ENCODE data around the gene OR2M4. TPM values are rescaled to one million over a fixed set of nuclear protein-coding genes. Genes with fewer than 3 reads are reported as not detected.

OR2M4 gene, protein sequence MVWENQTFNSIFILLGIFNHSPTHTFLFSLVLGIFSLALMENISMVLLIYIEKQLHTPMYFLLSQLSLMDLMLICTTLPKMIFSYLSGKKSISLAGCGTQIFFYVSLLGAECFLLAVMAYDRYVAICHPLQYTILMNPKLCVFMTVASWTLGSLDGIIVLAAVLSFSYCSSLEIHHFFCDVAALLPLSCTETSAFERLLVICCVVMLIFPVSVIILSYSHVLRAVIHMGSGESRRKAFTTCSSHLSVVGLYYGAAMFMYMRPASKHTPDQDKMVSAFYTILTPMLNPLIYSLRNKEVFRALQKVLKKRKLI
- total RNA-seq, result not detected

DNA sequence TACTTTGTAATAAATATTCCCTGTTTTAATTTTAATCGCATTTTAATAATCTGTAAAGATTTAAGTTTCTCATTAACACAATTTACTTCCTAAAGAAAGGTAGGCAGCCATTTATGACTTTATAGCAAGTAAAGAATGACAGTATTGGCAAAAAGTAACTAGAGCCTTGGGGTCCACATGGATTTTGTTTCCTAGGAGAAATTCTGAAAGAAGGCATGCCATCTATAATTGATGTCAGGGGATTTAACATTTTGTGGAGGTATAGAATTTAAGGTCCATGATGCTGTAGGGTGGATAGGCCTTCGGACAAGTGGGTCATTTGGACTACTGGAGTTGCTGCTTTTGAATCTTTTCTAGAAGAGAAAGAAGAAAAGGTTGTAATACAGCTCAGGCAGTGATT, at the start of gene OR2M4:
TSS of gene OR2M4 (plus strand) at position 301 of the 400 bp plus-strand sequence. CDS start 7,512 bp downstream, outside the sequence.
- Histone ChIP-seq H3K27me3 (ENCODE audit: control insufficient read depth in 3 of 3, insufficient read depth in 3 of 3, low read length in 3 of 3) (no peaks in the 10 kb centered on the region), H3K36me3 (ENCODE audit: control insufficient read depth in 3 of 3, insufficient read depth in 3 of 3, low read length in 3 of 3) (no peaks in the 10 kb centered on the region), H3K4me1 (ENCODE audit: control insufficient read depth in 3 of 3, insufficient read depth in 3 of 3, low read length in 3 of 3) (no peaks in the 10 kb centered on the region), H3K9ac (ENCODE audit: low read depth in 1 of 3, low read length in 3 of 3) (no peak within 1 kb of the TSS), H3K4me3 (ENCODE audit: low read length in 3 of 3) (no peak within 1 kb of the TSS), H3K9me3 (ENCODE audit: control insufficient read depth in 3 of 3, low read length in 3 of 3) (peaks cover 0 to 3% (median 0%) of the 10 kb centered on the region in 3 donors), H3K27ac (ENCODE audit: low read depth, low read length) (no peak within 1 kb of the TSS)

DNA sequence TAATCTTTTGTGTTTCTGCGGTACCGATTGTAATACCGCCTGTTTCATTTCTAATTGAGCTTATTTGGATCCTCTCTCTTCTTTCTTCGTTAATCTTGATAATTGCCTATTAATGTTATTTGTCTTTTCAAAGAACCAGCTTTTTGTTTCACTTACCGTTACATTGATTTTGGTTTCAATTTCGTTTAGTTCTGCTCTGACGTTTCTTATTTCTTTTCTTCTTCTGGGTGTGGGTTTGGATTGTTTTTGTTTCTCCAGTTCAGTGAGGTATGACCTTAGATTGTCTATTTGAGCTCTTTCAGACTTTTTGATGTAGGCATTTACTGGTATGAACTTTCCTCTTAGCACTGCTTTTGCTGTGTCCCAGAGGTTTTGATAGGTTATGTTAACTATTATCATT, 47.2 kb upstream of the OR2M4 start:
- no peak overlapping the region for H3K9ac ChIP-seq (ENCODE audit: low read depth in 1 of 3, low read length in 3 of 3)
- peaks cover 0 to 2% (median 0%) of the 10 kb centered on the region in 3 donors for H3K9me3 ChIP-seq (ENCODE audit: control insufficient read depth in 3 of 3, low read length in 3 of 3)
- H3K27ac ChIP-seq (ENCODE audit: low read depth, low read length), result no peak overlapping the region
- H3K27me3 ChIP-seq (ENCODE audit: control insufficient read depth in 3 of 3, insufficient read depth in 3 of 3, low read length in 3 of 3), result no peaks in the 10 kb centered on the region
- no peaks in the 10 kb centered on the region for H3K36me3 ChIP-seq (ENCODE audit: control insufficient read depth in 3 of 3, insufficient read depth in 3 of 3, low read length in 3 of 3)
- H3K4me1 ChIP-seq (ENCODE audit: control insufficient read depth in 3 of 3, insufficient read depth in 3 of 3, low read length in 3 of 3), result no peaks in the 10 kb centered on the region
- no peak overlapping the region for H3K4me3 ChIP-seq (ENCODE audit: low read length in 3 of 3)

DNA sequence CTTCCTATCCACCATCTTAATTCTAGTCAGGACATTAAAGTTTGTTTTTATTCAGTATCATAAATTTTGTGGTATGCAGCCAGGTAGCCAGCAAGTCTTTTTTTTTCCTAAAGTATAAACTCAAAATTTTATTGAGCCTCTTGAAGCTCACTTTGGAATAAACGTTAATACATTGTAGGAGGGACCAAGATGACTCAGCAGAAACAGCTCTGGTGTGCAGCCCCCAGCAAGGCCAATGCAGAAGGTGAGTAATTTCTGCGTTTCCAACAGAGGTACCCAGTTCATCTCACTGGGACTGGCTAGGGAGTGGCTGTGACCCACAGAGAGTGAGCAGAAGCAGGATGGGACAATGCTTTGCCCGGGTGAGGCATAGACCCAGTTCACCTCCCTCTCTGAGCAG, 43.9 kb upstream of the OR2M4 start:
- no peaks in the 10 kb centered on the region for H3K27me3 ChIP-seq (ENCODE audit: control insufficient read depth in 3 of 3, insufficient read depth in 3 of 3, low read length in 3 of 3)
- no peaks in the 10 kb centered on the region for H3K4me1 ChIP-seq (ENCODE audit: control insufficient read depth in 3 of 3, insufficient read depth in 3 of 3, low read length in 3 of 3)
- H3K27ac ChIP-seq (ENCODE audit: low read depth, low read length), result no peak overlapping the region
- H3K9me3 ChIP-seq (ENCODE audit: control insufficient read depth in 3 of 3, low read length in 3 of 3), result peaks cover 0 to 2% (median 0%) of the 10 kb centered on the region in 3 donors
- no peak overlapping the region for H3K4me3 ChIP-seq (ENCODE audit: low read length in 3 of 3)
- no peak overlapping the region for H3K9ac ChIP-seq (ENCODE audit: low read depth in 1 of 3, low read length in 3 of 3)
- no peaks in the 10 kb centered on the region for H3K36me3 ChIP-seq (ENCODE audit: control insufficient read depth in 3 of 3, insufficient read depth in 3 of 3, low read length in 3 of 3)

DNA sequence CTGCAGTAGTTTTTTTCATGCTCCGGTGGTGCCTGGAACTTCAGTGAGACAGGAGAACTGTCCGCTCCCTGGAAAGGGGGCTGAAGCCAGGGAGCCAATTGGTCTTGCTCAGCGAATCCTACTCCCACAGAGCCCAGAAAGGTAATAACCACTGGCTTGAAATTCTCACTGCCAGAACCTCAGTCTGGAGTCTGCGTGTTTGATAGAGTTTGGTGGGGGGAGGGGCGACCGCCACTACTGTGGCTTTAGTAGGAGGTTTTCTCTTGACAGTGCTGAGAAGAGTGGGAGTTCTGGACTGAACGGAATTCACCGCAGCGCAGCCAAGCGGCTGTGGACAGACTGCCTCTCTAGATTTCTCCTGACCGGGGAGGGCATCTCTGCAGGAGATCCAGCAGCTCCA, 42.2 kb upstream of the OR2M4 start:
- Histone ChIP-seq H3K9ac (ENCODE audit: low read depth in 1 of 3, low read length in 3 of 3) (no peak overlapping the region), H3K9me3 (ENCODE audit: control insufficient read depth in 3 of 3, low read length in 3 of 3) (no peaks in the 10 kb centered on the region), H3K27me3 (ENCODE audit: control insufficient read depth in 3 of 3, insufficient read depth in 3 of 3, low read length in 3 of 3) (no peaks in the 10 kb centered on the region), H3K27ac (ENCODE audit: low read depth, low read length) (no peak overlapping the region), H3K4me1 (ENCODE audit: control insufficient read depth in 3 of 3, insufficient read depth in 3 of 3, low read length in 3 of 3) (no peaks in the 10 kb centered on the region), H3K36me3 (ENCODE audit: control insufficient read depth in 3 of 3, insufficient read depth in 3 of 3, low read length in 3 of 3) (no peaks in the 10 kb centered on the region), H3K4me3 (ENCODE audit: low read length in 3 of 3) (no peak overlapping the region)

DNA sequence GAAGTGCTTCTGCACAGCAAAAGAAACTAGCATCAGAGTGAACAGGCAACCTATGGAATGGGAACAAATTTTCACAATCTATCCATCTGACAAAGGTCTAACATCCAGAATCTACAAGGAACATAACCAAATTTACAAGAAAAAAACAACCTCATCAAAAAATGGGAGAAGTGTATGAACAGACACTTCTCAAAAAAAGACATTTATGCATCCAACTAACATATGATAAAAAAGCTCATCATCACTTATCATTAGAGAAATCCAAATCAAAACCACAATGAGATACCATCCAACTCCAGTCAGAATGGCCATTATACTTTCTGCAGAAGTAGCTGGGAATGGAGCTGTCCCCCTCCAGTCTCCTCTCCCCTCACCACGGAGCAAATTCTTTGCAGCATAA, 37.1 kb upstream of the OR2M4 start:
- Histone ChIP-seq H3K27me3 (ENCODE audit: control insufficient read depth in 3 of 3, insufficient read depth in 3 of 3, low read length in 3 of 3) (no peaks in the 10 kb centered on the region), H3K36me3 (ENCODE audit: control insufficient read depth in 3 of 3, insufficient read depth in 3 of 3, low read length in 3 of 3) (no peaks in the 10 kb centered on the region), H3K4me3 (ENCODE audit: low read length in 3 of 3) (no peak overlapping the region), H3K9ac (ENCODE audit: low read depth in 1 of 3, low read length in 3 of 3) (no peak overlapping the region), H3K9me3 (ENCODE audit: control insufficient read depth in 3 of 3, low read length in 3 of 3) (no peaks in the 10 kb centered on the region), H3K4me1 (ENCODE audit: control insufficient read depth in 3 of 3, insufficient read depth in 3 of 3, low read length in 3 of 3) (no peaks in the 10 kb centered on the region), H3K27ac (ENCODE audit: low read depth, low read length) (no peak overlapping the region)

DNA sequence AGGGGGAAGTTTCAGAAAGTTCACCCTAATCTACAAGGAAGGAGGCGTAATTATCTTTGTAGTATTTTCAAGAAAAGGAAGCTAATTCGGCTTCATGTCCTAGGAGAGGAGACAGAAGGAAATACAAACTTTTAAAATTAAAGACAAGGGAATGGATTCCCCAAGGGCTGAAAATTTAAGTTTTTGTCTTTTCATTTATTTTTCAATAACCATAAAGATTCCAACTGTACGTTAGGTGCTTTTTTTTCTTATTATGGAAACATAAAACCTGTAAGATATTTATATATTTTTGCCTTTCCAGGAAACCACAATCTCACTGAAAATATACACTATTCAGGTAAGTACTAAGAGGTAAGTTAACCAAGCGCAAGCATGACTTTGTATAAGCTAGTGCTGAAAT, 34.3 kb upstream of the OR2M4 start, which contains the start of gene OR2M3:
TSS of gene OR2M3 (plus strand) at position 301 of the 400 bp plus-strand sequence. CDS start 5,803 bp downstream, outside the sequence.
- H3K27ac ChIP-seq (ENCODE audit: low read depth, low read length), result no peak within 1 kb of the TSS
- H3K9me3 ChIP-seq (ENCODE audit: control insufficient read depth in 3 of 3, low read length in 3 of 3), result no peaks in the 10 kb centered on the region
- no peaks in the 10 kb centered on the region for H3K4me1 ChIP-seq (ENCODE audit: control insufficient read depth in 3 of 3, insufficient read depth in 3 of 3, low read length in 3 of 3)
- no peaks in the 10 kb centered on the region for H3K36me3 ChIP-seq (ENCODE audit: control insufficient read depth in 3 of 3, insufficient read depth in 3 of 3, low read length in 3 of 3)
- no peak within 1 kb of the TSS for H3K9ac ChIP-seq (ENCODE audit: low read depth in 1 of 3, low read length in 3 of 3)
- no peak within 1 kb of the TSS for H3K4me3 ChIP-seq (ENCODE audit: low read length in 3 of 3)
- H3K27me3 ChIP-seq (ENCODE audit: control insufficient read depth in 3 of 3, insufficient read depth in 3 of 3, low read length in 3 of 3), result no peaks in the 10 kb centered on the region

DNA sequence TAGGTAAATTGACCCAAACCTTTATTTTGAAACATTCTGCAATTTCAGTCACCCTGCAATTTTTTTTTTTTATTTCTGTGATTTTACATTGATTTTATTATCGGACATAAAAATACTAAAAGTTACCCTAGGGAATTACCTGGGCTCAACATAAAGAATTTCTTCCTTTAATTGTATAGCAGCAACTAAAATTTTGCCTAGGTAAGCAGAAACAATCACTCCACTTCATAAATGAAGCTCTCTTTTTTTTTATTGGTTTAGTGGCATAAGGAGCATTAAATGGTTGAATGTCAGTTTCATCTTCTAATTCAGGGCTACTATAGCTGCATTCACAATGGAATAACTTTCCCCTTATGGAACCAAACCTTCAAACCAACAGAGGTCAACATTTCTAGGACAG, 15.3 kb upstream of the OR2M4 start:
- Histone ChIP-seq H3K9ac (ENCODE audit: low read depth in 1 of 3, low read length in 3 of 3) (no peak overlapping the region), H3K9me3 (ENCODE audit: control insufficient read depth in 3 of 3, low read length in 3 of 3) (peaks cover 0 to 2% (median 0%) of the 10 kb centered on the region in 3 donors), H3K4me1 (ENCODE audit: control insufficient read depth in 3 of 3, insufficient read depth in 3 of 3, low read length in 3 of 3) (no peaks in the 10 kb centered on the region), H3K27ac (ENCODE audit: low read depth, low read length) (no peak overlapping the region), H3K36me3 (ENCODE audit: control insufficient read depth in 3 of 3, insufficient read depth in 3 of 3, low read length in 3 of 3) (no peaks in the 10 kb centered on the region), H3K27me3 (ENCODE audit: control insufficient read depth in 3 of 3, insufficient read depth in 3 of 3, low read length in 3 of 3) (no peaks in the 10 kb centered on the region), H3K4me3 (ENCODE audit: low read length in 3 of 3) (no peak overlapping the region)

DNA sequence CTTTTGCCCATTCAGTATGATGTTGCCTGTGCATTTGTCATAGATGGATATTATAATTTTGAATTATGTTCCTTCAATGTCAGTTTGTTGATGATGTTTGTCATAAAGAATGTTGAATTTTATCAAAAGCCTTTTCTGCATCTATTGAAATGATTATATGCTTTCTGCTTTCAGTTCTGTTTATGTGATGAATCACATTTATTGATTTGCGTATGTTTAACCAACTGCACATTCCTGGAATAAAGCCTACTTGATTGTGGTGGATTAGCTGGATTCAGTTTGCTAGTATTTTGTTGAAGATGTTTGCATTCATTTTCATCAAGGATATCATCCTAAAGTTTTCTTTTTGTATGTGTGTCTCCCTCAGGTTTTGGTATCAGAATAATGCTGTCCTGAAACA, 5.7 kb upstream of the OR2M4 start:
- Histone ChIP-seq H3K4me3 (ENCODE audit: low read length in 3 of 3) (no peak overlapping the region), H3K9ac (ENCODE audit: low read depth in 1 of 3, low read length in 3 of 3) (no peak overlapping the region), H3K9me3 (ENCODE audit: control insufficient read depth in 3 of 3, low read length in 3 of 3) (peaks cover 0 to 3% (median 2%) of the 10 kb centered on the region in 3 donors), H3K36me3 (ENCODE audit: control insufficient read depth in 3 of 3, insufficient read depth in 3 of 3, low read length in 3 of 3) (no peaks in the 10 kb centered on the region), H3K27me3 (ENCODE audit: control insufficient read depth in 3 of 3, insufficient read depth in 3 of 3, low read length in 3 of 3) (no peaks in the 10 kb centered on the region), H3K27ac (ENCODE audit: low read depth, low read length) (no peak overlapping the region), H3K4me1 (ENCODE audit: control insufficient read depth in 3 of 3, insufficient read depth in 3 of 3, low read length in 3 of 3) (no peaks in the 10 kb centered on the region)

DNA sequence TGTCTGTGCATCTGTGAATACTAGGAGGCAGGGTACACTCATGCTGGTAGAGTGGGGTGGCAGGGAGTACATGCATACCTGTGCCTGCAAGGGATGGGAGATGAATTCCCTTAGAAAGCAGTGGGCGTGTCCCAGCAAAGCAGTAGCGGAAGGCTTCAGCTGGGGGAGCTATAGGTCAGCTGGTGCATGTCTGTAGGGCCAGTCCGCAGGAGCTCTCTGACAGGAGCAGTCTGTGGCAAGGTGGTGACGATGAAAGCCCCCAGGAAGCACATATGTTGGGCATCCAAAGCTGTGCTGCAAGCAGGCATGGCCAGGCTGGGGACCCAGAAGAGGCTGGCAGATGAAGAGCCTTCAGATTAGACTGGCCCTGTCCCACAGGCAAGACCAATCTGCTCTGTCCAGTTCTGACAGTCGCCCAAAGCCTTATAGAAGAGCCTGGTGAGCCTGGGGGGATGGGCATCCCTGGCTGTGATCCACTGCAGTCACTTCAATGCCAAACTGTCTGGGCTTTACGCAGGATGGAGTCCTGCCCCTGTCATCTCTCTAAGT, 1.8 kb upstream of the OR2M4 start:
- Histone ChIP-seq H3K27me3 (ENCODE audit: control insufficient read depth in 3 of 3, insufficient read depth in 3 of 3, low read length in 3 of 3) (no peaks in the 10 kb centered on the region), H3K4me3 (ENCODE audit: low read length in 3 of 3) (no peak overlapping the region), H3K4me1 (ENCODE audit: control insufficient read depth in 3 of 3, insufficient read depth in 3 of 3, low read length in 3 of 3) (no peaks in the 10 kb centered on the region), H3K9me3 (ENCODE audit: control insufficient read depth in 3 of 3, low read length in 3 of 3) (peaks cover 0 to 3% (median 0%) of the 10 kb centered on the region in 3 donors), H3K27ac (ENCODE audit: low read depth, low read length) (no peak overlapping the region), H3K36me3 (ENCODE audit: control insufficient read depth in 3 of 3, insufficient read depth in 3 of 3, low read length in 3 of 3) (no peaks in the 10 kb centered on the region), H3K9ac (ENCODE audit: low read depth in 1 of 3, low read length in 3 of 3) (no peak overlapping the region)

DNA sequence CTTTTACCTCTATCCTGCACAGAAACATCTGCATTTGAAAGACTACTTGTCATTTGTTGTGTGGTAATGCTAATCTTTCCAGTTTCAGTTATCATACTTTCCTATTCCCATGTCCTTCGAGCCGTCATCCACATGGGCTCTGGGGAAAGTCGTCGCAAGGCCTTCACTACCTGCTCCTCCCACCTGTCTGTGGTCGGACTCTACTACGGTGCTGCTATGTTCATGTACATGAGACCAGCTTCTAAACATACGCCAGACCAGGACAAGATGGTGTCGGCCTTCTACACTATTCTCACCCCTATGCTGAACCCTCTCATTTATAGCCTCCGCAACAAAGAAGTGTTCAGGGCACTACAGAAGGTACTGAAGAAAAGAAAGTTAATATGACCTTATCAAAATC, 8.3 kb downstream of the OR2M4 start:
- no peaks in the 10 kb centered on the region for H3K27me3 ChIP-seq (ENCODE audit: control insufficient read depth in 3 of 3, insufficient read depth in 3 of 3, low read length in 3 of 3)
- no peaks in the 10 kb centered on the region for H3K9me3 ChIP-seq (ENCODE audit: control insufficient read depth in 3 of 3, low read length in 3 of 3)
- no peak overlapping the region for H3K27ac ChIP-seq (ENCODE audit: low read depth, low read length)
- no peaks in the 10 kb centered on the region for H3K36me3 ChIP-seq (ENCODE audit: control insufficient read depth in 3 of 3, insufficient read depth in 3 of 3, low read length in 3 of 3)
- no peak overlapping the region for H3K9ac ChIP-seq (ENCODE audit: low read depth in 1 of 3, low read length in 3 of 3)
- no peak overlapping the region for H3K4me3 ChIP-seq (ENCODE audit: low read length in 3 of 3)
- H3K4me1 ChIP-seq (ENCODE audit: control insufficient read depth in 3 of 3, insufficient read depth in 3 of 3, low read length in 3 of 3), result no peaks in the 10 kb centered on the region

Measured in skeletal muscle tissue (tissue), 4 donors.